GM18951 (cell line): ENCODE measurements around the gene SH3BP2.

ENCODE experiments used
- POLR2A ChIP-seq: IDR thresholded peaks from 4 replicates; pipeline ENCODE4 v1.6.1; 2011; ENCODE audit warnings: mild to moderate bottlenecking; ENCODE audit not compliant: insufficient read length, insufficient read depth; ENCODE audit errors: extremely low read depth
- in situ Hi-C: fragments of 300-500 bp; cut with MboI; formaldehyde crosslinking; loops from one replicate; pipeline ENCODE4 v1.12.0; 2022; ENCODE audit warnings: low sequenced_read_pairs, mixed read lengths, inconsistent platforms; ENCODE audit not compliant: unreplicated experiment

Gene SH3BP2

DNA sequence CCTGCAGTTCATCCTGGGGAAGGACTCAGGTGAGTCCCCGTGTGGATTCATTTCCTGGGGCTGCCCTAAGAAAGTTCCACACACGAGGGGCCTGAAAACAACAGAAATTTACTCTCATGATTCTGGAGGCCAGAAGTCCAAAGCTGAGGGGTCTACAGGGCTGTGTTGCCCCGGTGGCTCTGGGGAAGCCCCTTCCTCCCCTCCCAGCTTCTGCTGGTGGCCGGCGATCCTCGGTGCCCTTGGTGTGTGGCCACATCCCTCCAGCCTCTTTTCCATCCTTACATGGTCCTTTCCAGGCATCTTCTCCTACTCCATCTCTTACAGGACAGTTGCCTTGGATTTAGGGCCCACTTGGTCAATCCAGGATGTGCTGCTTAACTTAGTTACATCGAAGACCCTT, 15.1 kb downstream of the SH3BP2 start:
- in situ Hi-C loops, result no loop called here
- no peak for TF ChIP-seq POLR2A

DNA sequence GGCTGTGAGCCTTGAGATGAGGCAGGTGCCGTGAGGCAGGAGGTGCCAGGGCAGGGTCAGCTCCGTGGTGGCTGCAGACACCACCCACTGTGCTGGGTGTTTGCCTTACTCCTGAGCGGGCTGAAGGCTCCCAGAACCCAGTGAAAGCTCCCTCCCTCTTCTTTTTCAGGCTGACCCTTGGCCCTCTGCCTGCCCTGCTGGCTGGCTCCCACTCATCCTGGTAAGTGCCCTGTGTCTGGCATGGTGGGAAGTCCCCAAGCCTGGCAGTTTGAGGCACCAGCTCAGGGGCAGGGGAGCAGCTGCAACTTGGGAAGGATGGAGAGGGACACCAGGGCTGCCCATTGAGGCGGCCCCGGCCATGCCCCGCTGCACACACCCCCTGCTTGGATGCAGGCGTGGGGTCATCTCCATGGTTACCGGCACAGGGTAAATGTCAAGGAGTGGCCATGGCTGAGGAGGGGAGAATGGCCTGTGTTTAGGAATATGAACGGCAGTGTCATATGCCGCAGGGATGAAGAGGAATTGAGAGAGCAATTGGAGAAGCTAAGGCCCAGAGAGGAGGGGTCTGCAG, 16.8 kb downstream of the SH3BP2 start:
- no peak for TF ChIP-seq POLR2A
- in situ Hi-C loops, result no loop called here

- in situ Hi-C loops, result no loop called here
- no peak for TF ChIP-seq POLR2A
These were observed 17.5 kb downstream of the SH3BP2 start for GRCh38 chr4:2810388-2810787.

DNA sequence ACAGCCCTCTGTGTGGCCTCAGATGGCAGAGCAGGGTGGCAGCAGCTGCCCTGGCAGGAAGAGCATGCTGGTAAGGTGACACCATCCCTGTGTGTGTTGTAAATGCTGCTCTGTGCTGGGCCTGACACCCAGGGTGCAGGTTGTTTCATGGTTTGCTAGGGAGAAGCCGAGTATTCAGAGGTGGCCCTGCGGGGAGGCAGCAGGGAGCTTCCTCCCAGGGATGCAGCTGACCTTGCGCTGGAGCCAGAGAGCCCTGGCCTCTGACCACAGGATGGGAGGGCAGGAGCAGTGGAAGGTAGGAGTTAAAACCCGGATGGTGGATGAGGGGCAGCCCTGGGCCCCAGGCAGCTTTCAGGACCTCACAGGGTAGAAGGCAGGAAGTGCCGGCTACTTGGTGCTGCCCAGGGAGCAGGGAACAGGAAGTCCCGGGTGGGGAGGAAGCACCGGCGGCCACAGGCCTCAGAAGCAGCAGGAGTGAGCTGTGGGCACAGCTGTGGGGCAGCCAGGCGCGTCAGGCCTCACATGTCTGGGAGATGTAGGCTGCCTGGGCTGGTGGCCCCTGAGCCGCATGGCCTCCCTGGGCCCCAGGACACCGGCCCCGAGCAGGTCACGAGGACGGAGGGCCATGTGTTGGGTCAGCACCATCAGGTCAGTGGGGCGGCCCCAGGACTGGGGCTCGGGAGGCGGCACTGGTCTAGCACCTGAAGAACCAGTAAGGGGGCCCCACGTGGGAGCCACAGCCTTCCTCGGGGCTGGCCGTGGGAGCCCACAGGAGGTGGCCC, 19.1 kb downstream of the SH3BP2 start:
- in situ Hi-C loops, result no loop called here
- TF ChIP-seq POLR2A, result peak; percentile 79

DNA sequence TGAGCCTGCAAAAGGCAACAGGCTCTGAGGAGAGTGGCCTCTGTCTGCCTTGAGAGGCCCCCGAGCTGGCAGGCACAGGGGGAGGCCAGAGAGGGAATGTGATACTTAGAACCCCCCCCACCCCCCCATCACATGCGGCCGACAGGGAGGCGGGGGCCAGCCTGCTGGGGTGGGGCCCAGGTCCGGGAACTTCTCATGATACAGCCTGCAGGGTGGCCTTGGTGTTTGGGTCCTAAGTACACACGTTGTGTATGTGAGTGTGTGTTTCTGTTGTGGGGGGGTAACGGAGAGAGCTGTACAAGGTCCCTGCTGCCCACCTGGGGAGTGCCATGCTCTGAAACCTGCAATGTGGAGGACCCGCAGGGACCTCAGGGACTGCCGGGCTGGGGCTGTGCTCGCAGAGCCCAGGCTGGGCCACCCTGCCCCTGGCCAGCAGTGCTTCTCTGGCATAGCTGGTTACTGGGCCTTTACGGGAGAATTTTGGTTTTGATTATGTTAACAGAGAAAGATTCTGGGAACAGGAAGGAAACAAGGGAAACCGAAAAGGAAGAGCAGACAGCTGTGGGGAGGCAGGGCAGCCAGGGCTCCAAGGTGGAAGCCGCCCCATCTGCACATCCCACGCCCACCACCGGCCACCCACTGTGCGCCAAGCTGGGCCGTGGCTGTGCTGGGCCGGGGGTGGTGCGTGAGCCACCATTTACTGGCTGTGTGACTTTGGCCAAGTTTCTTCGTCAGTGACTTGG, 19.9 kb downstream of the SH3BP2 start:
- TF ChIP-seq POLR2A, result no peak
- in situ Hi-C loops, result no loop called here

DNA sequence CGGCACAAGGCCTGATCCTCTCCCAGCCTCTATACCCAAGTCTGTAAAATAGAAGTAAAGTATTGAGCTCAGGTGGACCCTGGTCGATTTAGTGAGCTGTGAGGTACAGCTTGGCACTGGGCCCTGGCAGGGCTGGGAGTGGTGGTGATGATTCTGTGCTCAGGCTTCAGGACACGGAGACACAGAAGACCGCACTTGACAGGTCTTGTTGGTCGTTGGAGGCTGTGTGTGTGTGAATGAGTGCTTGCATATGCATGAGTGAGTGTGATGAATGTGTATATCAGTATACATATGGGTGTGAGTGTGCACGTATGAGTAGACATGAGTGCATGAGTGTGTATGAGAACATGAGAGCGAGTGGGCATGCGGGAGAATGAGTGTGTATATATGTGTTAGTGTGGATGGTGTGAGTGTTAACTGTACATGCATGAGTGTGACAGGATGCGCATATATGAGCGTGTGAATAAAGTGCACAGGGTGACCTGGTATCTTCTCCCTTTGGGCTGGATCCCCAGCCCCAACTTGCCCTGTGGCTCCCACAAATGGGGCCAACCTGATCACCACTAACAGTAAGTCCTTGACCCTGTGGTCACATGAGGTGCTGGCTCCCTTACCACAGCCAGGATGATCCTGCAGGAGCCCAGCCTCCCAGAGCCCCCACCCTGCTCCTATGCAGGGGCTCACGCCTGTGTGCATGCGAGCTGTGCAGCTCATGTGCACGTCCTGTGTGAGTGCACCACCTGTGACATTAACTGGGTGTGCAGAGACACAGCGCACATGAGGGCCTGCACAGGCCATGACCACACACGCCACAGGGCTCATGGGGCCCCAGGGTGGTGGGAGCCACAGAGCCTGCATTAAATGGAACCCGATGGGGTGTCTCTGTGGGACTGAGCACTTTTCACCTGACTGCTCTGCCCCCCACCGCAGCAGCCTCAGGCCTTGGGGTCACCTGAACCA, 20.8 kb downstream of the SH3BP2 start:
- in situ Hi-C loops, result no loop called here

DNA sequence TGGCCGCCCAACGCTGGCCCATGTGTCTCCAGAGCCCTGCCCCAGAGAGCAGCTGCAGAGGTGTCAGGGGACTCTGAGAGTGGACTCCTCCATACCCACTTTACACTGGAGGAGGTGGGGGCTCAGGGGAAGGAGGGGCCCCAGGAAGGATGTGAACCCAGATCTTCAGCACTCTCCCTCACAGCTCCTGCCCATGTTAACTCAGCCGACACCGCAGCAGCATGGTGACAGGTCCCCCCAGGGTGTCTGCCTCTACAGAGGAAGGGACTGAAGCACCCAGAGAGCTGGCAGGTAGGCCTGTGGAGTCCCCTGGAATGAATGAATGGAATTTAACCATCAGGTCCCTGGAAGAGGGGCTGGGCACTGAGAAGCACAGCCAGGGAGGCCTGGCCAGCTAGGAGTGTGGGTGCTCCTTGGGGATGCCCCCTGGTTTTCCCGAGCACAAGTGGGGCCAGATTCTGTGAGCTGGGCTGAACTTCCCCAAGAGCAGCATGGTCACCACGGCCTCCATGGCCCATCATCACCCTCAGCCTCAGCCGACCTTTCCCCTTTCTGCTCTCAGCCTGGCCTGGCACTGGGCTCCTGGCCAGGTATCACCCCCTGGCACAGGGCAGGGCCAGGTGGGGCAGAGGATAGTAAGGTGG, 21.9 kb downstream of the SH3BP2 start:
- no peak for TF ChIP-seq POLR2A
- in situ Hi-C loops, result no loop called here

More for the DNA sequence above, 20.8 kb downstream of the SH3BP2 start:
- no peak for TF ChIP-seq POLR2A

DNA sequence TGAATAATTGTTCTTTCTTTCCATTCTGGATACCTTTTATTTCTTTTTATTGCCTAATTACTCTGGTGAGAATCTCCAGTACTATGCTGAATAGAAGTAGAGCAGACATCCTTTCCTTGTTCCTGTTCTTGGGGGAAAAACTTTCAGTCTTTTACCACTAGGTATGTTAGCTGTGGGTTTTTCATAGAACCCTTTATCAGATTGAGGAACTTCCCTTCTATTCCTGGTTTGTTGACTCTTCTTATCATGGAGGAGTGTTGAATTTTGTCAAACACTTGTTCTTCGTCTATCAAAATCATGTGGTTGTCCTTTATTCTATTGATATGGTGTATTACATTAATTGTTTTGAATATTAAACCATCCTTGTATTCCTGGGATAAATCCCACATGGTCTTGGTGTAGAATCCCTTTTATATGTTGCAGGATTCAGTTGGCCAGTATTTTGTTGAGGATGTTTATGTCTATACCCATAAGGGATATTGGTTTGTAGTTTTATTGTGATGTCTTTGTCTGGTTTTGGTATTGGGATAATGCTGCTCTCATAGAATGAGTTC, 23.6 kb downstream of the SH3BP2 start:
- no peak for TF ChIP-seq POLR2A
- in situ Hi-C loops, result no loop called here

DNA sequence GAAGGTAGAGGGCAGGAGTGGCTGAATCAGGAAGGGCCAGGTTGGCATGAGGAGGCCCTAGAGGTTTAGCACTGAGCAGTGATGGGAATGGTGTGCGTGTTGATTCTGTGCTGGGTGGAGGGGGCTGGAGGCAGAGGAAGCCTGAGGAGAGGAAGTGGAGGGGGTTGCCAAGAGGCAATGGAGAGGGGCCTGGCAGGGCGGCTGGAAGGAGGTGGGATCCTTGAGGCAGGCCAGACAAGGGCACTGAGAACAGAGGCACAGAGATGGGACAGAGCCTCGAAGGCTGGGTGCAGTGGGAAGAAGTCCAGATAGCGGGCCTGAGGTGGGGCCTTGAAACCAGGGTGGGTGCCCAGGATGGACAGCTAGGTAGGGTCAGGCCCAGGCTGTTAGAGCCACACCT, 24.3 kb downstream of the SH3BP2 start:
- TF ChIP-seq POLR2A, result no peak
- in situ Hi-C loops, result no loop called here

DNA sequence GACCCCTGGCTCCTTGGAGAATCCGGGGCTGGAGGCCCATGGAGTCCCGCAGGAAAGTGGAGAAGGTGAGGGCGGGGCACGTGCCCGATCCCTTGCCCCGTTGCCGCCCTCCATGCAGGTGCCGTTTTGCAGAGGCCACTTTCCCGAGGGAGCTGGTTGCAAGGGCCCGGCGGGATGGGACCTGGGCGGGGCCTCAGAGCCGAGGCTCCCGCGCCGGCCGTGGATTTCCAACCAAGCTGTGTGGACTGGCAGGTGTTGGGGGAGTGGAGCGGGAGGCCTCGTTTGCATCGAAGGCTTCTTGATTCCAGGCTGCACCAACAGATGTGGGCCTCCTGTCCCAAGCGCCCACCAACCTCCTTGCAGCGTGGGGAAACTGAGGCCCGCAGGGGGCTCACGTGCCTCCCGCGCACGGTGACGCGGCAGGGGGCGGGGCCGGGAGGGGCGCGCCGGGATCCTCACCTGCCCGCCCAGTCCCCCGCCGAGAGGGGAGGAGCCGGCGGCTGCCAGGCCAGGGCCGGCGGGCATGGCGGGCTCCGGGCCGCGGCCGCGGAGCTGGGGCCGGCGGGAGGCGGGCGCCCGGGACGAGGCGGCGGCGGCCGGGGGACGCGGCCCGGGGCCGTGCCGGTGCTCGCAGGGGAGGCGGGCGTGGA, 24.9 kb downstream of the SH3BP2 start:
- in situ Hi-C loops, result no loop called here
- TF ChIP-seq POLR2A, result peak; percentile 35

DNA sequence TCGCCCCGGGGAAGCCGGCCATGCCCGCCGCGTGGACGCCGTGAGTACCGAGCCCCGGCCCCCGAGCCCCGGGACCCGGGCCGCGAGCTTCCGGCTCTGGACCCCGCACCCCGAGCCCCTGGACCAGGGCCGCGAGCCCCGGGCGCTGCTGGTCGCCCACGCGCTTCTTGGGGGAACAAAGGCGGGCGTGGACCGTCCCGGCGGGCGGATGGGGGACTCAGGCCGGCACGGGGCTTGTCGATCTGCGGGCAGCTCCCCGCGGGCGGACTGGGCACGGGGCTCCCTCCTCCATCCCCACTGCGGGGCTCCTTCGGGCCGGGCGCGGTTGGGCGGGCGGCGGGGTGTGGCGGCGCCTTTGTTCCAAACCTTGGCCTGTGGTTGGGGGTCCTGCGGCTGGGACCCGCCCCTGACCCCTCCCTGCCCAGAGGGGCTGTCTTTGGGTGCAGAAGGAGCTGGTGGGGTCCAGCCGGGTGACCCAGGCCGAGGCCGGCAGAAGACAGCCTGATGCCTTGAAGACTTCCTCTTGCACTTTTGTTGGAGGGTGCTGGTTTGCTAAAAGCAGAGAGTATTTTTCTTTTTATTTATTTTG, 25.6 kb downstream of the SH3BP2 start:
- in situ Hi-C loops, result no loop called here

More for the DNA sequence above, 25.6 kb downstream of the SH3BP2 start:
- TF ChIP-seq POLR2A, result no peak
